ENCODE data around the gene TMEM82. TPM values are rescaled to one million over a fixed set of nuclear protein-coding genes. Genes with fewer than 3 reads are reported as not detected.
A peak's percentile ranks its signal among the peaks of the same experiment; 100 is the strongest.

The TMEM82 gene
- total and polyA plus RNA-seq, 10 donors, result not detected

DNA sequence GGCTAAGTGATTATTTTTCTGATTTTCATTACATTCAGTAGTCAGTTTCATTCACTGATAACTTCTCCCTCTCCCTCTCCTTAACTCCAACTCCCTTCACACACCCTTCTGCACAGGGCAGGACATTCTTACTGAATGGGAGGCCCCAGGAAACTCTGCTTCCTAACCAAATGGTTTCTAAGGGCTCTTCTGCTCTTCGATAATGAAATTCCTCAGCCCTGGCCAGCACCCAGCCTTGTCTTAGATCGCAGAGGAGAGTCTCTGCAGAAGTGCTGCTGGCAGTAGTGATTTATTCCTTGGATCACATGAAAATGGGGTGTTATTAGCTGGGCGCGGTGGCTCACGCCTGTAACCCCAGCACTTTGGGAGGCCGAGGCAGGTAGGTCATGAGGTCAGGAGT lies 41.8 kb upstream of the TMEM82 start:
- H3K4me1 ChIP-seq, result peaks cover 24 to 92% (median 69%) of the 10 kb centered on the region in 6 donors
- peak overlapping the region in 1 of 8 donors; percentile 15 for H3K27ac ChIP-seq
- TF ChIP-seq, protein P1, sequence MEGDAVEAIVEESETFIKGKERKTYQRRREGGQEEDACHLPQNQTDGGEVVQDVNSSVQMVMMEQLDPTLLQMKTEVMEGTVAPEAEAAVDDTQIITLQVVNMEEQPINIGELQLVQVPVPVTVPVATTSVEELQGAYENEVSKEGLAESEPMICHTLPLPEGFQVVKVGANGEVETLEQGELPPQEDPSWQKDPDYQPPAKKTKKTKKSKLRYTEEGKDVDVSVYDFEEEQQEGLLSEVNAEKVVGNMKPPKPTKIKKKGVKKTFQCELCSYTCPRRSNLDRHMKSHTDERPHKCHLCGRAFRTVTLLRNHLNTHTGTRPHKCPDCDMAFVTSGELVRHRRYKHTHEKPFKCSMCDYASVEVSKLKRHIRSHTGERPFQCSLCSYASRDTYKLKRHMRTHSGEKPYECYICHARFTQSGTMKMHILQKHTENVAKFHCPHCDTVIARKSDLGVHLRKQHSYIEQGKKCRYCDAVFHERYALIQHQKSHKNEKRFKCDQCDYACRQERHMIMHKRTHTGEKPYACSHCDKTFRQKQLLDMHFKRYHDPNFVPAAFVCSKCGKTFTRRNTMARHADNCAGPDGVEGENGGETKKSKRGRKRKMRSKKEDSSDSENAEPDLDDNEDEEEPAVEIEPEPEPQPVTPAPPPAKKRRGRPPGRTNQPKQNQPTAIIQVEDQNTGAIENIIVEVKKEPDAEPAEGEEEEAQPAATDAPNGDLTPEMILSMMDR (IDR thresholded peaks at IDR 0.05 in 8 of 11, conservative IDR thresholded peaks at IDR 0.05 in 3 of 11), result no peak
- TF ChIP-seq POLR2A (IDR thresholded peaks at IDR 0.05), result no peak
- TF ChIP-seq POLR2AphosphoS5 (IDR thresholded peaks at IDR 0.05), result no peak
- peaks cover 0 to 32% (median 2%) of the 10 kb centered on the region in 6 donors for H3K36me3 ChIP-seq
- H3K27me3 ChIP-seq (replicated peaks in 1 of 7), result no peaks in the 10 kb centered on the region
- H3K4me3 ChIP-seq, result no peak overlapping the region
- peaks cover 0 to 4% (median 0%) of the 10 kb centered on the region in 8 donors for H3K9me3 ChIP-seq
- intact Hi-C loops (cut with DNase I; ENCODE audit: low total_unique reads), result no loop called here
- 69 to 86% (median 85%) methylated on average over 6 of the region's 6 CpGs for WGBS, 5 donors
- no peak for DNase-seq

DNA sequence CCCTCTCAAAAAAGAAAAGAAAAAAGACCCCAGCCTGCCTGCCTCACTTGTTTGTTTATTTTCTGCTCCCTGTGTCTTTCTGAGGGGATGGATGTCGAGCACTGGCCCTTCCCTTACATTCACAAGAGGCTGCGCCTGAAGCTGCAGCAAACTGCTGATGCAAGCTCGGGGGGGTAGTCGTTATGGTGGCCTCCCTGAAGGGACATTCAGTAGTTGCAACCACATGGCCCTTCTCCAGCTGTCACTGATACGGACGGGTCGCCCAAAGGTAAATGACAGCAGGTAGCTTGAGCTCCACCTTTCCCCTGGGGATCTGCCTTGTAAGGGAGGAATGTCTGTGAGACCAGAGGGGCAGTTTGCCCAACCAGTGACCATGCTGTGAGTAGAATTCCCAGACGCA lies 40.5 kb upstream of the TMEM82 start:
- intact Hi-C loops (cut with DNase I; ENCODE audit: low total_unique reads), result no loop called here
- no peaks in the 10 kb centered on the region for H3K27me3 ChIP-seq (replicated peaks in 1 of 7)
- no peak overlapping the region for H3K4me3 ChIP-seq
- 81 to 93% (median 90%) methylated on average over 7 to 8 of the region's 8 CpGs for WGBS, 5 donors
- TF ChIP-seq POLR2A (IDR thresholded peaks at IDR 0.05) (no peak), POLR2AphosphoS5 (IDR thresholded peaks at IDR 0.05) (no peak)
- TF ChIP-seq, protein P1 (IDR thresholded peaks at IDR 0.05 in 8 of 11, conservative IDR thresholded peaks at IDR 0.05 in 3 of 11), result no peak
- no peak for DNase-seq
- H3K9me3 ChIP-seq, result peaks cover 0 to 4% (median 0%) of the 10 kb centered on the region in 8 donors
- peaks cover 0 to 35% (median 9%) of the 10 kb centered on the region in 6 donors for H3K36me3 ChIP-seq
- peaks cover 20 to 92% (median 62%) of the 10 kb centered on the region in 6 donors for H3K4me1 ChIP-seq
- H3K27ac ChIP-seq, result peak overlapping the region in 2 of 8 donors; percentile 24 to 83

DNA sequence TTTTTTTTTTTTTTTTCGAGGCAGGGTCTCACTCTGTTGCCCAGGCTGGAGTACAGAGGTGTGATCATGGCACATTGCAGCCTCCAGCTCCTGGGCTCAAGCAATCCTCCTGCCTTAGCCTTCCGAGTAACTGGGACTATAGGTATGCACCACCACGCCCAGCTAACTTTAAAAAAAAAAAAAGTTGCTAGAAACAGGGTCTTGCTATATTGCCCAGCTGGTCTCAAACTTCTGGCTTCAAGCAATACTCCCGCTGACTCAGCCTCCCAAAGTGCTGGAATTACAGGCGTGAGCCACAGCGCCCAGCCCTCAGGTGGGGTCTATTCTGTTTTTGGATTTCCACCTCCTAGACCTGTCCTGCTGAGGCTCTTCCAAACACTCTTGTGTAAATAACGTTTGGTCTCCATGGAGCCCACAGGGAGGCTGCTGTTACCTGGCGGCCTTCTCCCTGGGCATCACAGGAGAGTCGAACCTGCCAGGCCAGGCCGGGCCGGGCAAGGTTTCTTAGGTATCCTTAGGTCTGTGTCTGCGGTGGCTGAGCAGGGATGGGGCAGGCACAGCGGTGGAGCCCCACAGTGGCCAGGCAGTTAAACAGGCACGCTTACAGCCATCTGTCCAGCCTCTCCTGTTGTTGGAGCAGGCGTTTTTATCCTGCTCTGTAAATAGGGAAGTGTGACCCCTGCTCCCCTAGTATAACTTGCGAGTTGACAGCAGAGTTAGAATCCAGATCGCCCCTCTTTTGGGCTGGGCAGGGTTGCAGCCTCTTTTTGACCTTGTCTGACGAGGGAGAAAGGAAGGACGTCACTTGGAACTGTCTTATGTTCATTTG lies 39.4 kb upstream of the TMEM82 start:
- peaks cover 0 to 43% (median 9%) of the 10 kb centered on the region in 6 donors for H3K36me3 ChIP-seq
- 78 to 83% (median 81%) methylated on average over 15 to 19 of the region's 19 CpGs for WGBS, 5 donors
- peak overlapping the region; percentile 53 to 84 (median 76) for H3K27ac ChIP-seq
- H3K4me1 ChIP-seq, result peaks cover 11 to 92% (median 56%) of the 10 kb centered on the region in 6 donors
- no peak overlapping the region for H3K4me3 ChIP-seq
- intact Hi-C loops (cut with DNase I; ENCODE audit: low total_unique reads), result no loop called here
- peaks cover 0 to 4% (median 0%) of the 10 kb centered on the region in 8 donors for H3K9me3 ChIP-seq
- no peak for DNase-seq
- TF ChIP-seq, protein P1 (IDR thresholded peaks at IDR 0.05 in 8 of 11, conservative IDR thresholded peaks at IDR 0.05 in 3 of 11), result no peak
- TF ChIP-seq POLR2AphosphoS5 (IDR thresholded peaks at IDR 0.05), result no peak
- no peak for TF ChIP-seq POLR2A (IDR thresholded peaks at IDR 0.05)
- H3K27me3 ChIP-seq (replicated peaks in 1 of 7), result no peaks in the 10 kb centered on the region

DNA sequence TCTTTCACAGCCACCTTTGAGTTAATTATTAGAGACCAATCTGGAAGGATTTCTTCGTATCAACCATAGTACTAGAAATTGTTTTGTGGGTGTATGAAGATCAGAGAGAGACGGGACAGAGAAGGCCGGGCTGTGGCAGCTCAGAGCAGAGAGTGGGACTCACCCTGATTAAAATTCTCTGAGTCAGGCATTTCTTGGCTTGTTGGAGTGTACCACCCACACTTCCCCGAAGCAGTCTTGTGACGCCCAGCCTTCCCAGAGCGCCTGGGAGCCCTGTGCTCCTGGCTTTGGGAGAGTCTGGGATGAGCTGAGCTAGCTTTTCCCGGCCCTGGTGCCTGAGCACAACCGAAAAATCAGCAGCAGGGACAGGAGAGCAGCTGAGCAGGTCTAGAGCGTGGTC lies 38.7 kb upstream of the TMEM82 start:
- TF ChIP-seq POLR2AphosphoS5 (IDR thresholded peaks at IDR 0.05) (peak; percentile 51 to 79 (median 65)), POLR2A (IDR thresholded peaks at IDR 0.05) (no peak)
- TF ChIP-seq, protein P1 (IDR thresholded peaks at IDR 0.05 in 8 of 11, conservative IDR thresholded peaks at IDR 0.05 in 3 of 11), result no peak
- Histone ChIP-seq H3K4me3 (no peak overlapping the region), H3K4me1 (peaks cover 11 to 91% (median 52%) of the 10 kb centered on the region in 6 donors), H3K27ac (peak overlapping the region; percentile 53 to 84 (median 76)), H3K27me3 (replicated peaks in 1 of 7) (no peaks in the 10 kb centered on the region), H3K9me3 (peaks cover 0 to 4% (median 0%) of the 10 kb centered on the region in 8 donors), H3K36me3 (peaks cover 0 to 43% (median 9%) of the 10 kb centered on the region in 6 donors)
- intact Hi-C loops (cut with DNase I; ENCODE audit: low total_unique reads), result no loop called here
- WGBS, 5 donors, result 53 to 74% (median 69%) methylated on average over 9 of the region's 9 CpGs
- DNase-seq, result no peak

All from spleen (tissue), 11 donors.